ENCODE measurements around the gene TADA3.
"Not testable (repeated sequence)": the region's sequence is repeated elsewhere in the genome, so short reads cannot be mapped to it uniquely, and the experiment has no call there.

TADA3 gene

DNA sequence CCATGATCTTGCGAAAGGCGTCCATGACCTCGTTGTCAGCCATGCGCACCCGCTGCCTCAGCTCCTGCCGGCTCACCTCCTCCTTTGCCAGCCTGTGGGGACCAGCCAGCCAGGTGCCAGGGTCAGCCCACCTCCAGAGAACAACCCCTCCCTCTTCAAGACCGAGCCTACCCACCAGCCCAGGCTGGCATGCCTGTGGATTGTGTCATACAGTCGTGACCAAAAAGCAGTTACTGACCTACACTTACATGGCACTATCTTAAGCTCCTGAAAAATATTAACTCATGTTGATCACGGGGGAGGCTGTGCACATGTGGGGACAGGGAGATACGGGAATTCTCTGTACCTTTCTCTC, 11.8 kb downstream of the TADA3 start:
- TF ChIP-seq, protein P1, sequence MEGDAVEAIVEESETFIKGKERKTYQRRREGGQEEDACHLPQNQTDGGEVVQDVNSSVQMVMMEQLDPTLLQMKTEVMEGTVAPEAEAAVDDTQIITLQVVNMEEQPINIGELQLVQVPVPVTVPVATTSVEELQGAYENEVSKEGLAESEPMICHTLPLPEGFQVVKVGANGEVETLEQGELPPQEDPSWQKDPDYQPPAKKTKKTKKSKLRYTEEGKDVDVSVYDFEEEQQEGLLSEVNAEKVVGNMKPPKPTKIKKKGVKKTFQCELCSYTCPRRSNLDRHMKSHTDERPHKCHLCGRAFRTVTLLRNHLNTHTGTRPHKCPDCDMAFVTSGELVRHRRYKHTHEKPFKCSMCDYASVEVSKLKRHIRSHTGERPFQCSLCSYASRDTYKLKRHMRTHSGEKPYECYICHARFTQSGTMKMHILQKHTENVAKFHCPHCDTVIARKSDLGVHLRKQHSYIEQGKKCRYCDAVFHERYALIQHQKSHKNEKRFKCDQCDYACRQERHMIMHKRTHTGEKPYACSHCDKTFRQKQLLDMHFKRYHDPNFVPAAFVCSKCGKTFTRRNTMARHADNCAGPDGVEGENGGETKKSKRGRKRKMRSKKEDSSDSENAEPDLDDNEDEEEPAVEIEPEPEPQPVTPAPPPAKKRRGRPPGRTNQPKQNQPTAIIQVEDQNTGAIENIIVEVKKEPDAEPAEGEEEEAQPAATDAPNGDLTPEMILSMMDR (IDR thresholded peaks at IDR 0.05; ENCODE audit: low read depth, low read length) = no peak
- no peak overlapping the region for H3K4me3 ChIP-seq (replicated peaks in 1 of 2; ENCODE audit: low read depth in 2 of 2, low read length in 2 of 2)
- no peak for DNase-seq (ENCODE audit: low read depth in 2 of 2)

DNA sequence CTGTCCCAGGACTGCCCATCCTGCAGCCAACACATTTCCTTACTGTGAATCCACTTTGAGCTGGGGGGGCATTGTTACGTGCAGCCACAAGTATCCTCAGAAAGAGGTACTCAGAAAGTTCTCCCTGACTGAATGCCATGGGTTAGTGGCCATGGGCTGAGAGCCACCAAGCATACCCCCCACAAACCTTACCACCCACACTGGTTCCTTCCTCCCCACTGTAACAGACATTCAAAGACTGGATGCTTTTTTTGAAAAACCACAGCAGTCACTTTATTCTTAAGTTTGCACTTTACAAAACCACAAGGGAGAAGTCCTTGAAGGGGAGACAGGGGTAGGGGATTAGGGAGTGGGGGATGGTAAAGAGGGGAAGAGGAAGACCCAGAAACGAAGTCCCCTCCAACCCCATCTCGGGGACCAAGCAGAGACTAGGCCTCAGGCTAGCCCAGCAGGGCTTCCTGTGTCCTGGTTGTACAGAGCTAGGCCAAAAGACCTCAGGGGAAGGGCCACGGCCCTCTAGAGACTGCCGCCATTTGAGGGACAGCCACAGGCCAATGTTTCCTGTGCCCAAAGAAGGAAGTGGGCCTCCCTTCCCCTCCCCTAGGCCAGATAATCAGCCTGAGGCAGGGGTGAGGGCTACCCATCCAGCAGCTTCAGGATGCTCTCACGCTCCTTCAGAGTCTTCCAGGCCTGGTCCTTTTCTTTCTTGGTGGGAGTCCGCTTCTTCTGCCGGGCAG, 12.4 kb downstream of the TADA3 start:
- H3K4me3 ChIP-seq (replicated peaks in 1 of 2; ENCODE audit: low read depth in 2 of 2, low read length in 2 of 2) = no peak overlapping the region
- TF ChIP-seq, protein P1 (IDR thresholded peaks at IDR 0.05; ENCODE audit: low read depth, low read length) = no peak
- no peak for DNase-seq (ENCODE audit: low read depth in 2 of 2)

DNA sequence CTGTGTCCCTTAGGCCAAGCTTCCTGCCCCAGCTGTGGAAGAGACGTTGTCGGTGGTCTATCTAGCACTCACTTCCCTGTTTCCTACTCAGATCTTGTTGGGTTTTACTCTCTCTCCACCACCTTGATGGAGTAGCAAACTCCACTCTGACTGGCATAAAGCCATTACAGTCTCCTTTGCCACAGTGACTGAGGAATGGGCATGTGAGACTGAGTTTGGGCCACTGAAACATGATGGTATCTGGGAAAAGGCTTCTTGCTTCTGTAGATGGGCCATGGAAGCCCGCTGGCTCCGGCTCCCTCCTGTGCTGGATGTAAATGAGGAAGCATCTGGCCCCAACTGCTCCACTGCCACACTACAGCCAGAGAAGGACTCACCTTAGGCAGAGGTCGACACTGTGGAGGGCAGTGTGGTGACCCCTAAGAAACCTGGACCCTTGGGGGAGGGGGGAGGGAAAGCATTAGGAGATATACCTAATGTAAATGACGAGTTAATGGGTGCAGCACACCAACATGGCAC, 13.1 kb downstream of the TADA3 start:
- TF ChIP-seq, protein P1 (IDR thresholded peaks at IDR 0.05; ENCODE audit: low read depth, low read length) = no peak
- H3K4me3 ChIP-seq (replicated peaks in 1 of 2; ENCODE audit: low read depth in 2 of 2, low read length in 2 of 2) = no peak overlapping the region
- no peak for DNase-seq (ENCODE audit: low read depth in 2 of 2)

DNA sequence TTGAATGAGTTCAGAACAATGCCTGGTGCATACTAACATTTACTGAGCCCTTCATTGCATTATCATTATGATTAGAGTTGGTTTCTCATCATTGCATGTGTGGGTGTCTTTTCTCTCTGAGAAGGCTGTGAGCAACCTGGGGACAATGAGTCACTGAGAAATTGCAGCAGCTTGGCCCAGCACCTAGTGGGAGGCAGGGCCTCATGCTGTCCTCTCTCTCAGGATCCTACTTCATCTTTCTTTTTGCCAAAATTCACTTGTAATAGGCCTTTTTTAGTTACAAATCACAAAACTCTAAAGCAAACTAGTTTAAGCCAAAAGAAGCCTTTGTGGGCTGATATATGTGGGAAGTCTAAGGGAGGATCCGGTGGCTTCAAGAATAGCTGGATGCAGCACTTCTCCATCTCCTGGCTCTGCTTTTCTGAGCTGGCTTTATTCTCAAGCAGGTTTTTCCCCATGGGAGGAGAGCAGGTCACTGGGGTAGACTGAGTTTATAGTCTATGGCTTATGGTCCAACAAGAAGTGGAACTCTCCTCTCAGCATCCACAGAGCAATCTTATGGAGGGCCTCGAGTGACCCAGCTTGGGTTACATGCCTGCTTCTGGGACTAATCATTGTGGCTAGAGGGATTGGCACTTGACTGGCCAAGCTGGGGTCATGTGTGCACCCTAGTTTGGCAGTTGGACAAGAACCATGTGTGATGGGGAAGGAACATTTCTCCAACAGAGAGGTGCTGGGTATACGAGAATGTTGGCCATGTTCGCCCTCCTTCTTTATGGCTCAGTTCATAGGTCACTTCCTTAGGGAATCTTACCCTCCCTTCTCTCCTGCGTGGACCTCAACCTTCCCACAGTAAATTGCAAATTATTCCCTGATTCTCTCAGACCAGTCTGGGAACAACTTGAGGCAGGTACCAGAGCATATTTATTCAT, 13.9 kb downstream of the TADA3 start:
- TF ChIP-seq, protein P1 (IDR thresholded peaks at IDR 0.05; ENCODE audit: low read depth, low read length) = no peak
- peak; percentile 48 to 74 for DNase-seq (ENCODE audit: low read depth in 2 of 2)
- no peak overlapping the region for H3K4me3 ChIP-seq (replicated peaks in 1 of 2; ENCODE audit: low read depth in 2 of 2, low read length in 2 of 2)

DNA sequence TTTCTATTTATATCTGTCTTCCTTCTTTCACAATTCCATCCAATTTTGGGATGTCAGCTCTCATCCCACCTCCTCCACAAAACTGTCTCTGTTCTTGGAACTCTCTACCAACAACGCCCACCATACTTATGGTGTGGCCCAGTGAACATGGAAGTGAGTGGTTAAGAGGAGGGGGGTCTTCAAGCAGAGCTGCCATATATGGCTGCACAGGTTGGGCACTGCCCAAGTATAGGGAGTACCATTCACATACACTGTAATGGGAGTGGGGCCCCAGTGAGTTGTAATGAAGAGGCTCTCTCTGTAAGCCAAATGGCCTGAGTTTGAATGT, 14.6 kb downstream of the TADA3 start:
- TF ChIP-seq, protein P1 (IDR thresholded peaks at IDR 0.05; ENCODE audit: low read depth, low read length) = no peak
- H3K4me3 ChIP-seq (replicated peaks in 1 of 2; ENCODE audit: low read depth in 2 of 2, low read length in 2 of 2) = no peak overlapping the region
- DNase-seq (ENCODE audit: low read depth in 2 of 2) = no peak

DNA sequence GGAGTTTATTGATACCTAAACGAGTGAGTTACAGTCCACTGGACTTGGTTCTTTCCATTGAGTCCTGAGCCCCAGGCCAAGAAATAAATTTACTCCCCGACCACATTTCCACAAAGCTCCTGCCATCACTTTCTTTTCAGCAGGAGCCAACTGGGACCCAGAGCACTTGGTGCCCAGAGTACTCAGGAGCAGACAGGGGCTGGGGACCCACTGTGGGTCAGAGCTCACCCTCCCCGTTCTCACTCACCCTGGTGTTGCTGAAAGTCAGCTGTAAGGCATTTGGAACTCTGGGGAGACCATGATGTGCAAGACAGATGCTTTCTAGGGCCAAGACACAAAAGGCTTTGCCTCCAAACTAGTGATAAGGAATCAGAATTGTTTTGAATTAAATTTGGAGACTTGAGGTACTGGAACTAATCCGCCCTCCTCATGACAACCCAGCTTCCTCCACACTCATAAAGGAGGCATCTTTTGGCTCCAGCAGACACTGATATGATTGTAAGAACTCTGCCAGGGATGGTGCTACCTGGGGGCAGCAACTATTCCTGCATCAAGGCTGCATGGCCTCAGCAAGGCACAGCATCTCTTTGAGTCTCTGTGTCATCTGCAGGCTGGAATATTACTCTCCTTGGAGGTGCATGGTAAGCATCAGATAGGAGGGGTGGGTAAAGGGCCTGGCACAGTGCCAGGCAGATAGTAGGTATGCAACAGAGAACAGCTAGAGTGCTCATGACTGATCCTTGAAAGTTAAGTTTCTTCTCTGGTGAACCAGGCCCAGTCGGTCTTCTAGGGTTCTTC, 15.2 kb downstream of the TADA3 start:
- no peak overlapping the region for H3K4me3 ChIP-seq (replicated peaks in 1 of 2; ENCODE audit: low read depth in 2 of 2, low read length in 2 of 2)
- no peak for DNase-seq (ENCODE audit: low read depth in 2 of 2)
- TF ChIP-seq, protein P1 (IDR thresholded peaks at IDR 0.05; ENCODE audit: low read depth, low read length) = no peak

DNA sequence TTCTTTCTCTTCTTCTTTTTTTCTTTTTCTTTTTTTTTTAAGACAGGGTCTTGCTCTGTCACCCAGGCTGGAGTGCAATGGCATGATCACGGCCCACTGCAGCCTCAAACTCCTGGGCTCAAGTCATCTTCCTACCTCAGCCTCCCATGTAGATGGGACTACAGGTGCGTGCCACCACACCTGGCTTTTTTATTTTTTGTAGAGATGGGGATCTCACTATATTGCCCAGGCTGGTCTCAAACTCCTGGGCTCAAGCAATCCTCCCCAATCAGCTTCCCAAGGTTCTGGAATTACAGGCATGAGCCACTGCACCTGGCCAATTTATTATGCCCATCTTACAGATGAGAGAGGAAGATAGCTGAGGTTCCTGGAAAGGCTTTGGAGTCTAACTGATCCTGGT, 21.3 kb downstream of the TADA3 start:
- DNase-seq (ENCODE audit: low read depth in 2 of 2); H3K4me3 ChIP-seq (replicated peaks in 1 of 2; ENCODE audit: low read depth in 2 of 2, low read length in 2 of 2): not testable (repeated sequence)
